VCaP (cell line): ENCODE results near the gene TTLL6.

Experiments used
- H3K27ac ChIP-seq: fragments of 450-650 bp; 2 replicates; pipeline ENCODE4 v1.5.1; 2017
- TF ChIP-seq, protein P1 (sequence below): fragments of 450-650 bp; conservative IDR thresholded peaks from 2 replicates; pipeline ENCODE4 v1.5.1; 2017; ENCODE audit warnings: mild to moderate bottlenecking, moderate library complexity

Gene TTLL6

DNA sequence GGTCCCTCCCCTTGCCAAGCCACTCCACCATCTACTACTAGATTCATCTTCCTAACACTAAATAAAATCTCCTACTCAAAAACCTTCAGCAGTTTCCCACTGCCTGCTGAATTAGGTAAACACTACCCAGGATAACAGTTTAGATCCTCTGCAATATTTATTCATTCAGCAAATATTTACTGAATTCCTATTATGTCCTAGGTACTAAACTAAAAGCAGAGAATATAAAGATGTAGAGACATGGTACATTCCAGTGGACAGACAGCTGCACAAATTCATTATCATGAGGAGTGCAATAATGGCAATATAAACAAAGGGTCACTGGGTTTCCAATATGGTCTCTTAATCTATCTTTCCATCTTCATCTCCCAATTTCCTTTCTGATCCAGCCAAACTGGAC is 57.7 kb downstream of the TTLL6 start:
- peak overlapping the region; percentile 100 for H3K27ac ChIP-seq
- TF ChIP-seq, protein P1, sequence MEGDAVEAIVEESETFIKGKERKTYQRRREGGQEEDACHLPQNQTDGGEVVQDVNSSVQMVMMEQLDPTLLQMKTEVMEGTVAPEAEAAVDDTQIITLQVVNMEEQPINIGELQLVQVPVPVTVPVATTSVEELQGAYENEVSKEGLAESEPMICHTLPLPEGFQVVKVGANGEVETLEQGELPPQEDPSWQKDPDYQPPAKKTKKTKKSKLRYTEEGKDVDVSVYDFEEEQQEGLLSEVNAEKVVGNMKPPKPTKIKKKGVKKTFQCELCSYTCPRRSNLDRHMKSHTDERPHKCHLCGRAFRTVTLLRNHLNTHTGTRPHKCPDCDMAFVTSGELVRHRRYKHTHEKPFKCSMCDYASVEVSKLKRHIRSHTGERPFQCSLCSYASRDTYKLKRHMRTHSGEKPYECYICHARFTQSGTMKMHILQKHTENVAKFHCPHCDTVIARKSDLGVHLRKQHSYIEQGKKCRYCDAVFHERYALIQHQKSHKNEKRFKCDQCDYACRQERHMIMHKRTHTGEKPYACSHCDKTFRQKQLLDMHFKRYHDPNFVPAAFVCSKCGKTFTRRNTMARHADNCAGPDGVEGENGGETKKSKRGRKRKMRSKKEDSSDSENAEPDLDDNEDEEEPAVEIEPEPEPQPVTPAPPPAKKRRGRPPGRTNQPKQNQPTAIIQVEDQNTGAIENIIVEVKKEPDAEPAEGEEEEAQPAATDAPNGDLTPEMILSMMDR = no peak

DNA sequence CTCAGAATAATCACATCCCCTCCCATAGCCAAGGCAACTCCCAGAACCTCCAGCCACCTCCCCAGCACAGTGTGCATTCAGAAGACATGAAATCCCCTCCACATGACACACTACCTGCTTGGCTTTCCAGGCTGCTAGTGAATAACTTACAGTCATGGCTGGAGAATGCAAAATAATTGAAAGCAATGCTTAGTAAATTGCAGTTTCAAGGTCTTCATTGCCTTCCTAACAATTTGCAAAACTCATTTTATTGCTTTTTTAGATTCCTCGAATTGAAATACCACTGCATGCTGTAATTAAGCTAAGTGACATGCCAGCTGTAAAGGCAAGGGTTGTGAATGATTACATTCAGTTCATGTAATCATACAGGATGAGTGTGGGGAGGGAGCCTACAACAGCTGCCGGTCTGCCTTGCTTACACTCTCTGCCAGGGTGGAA is 59.5 kb downstream of the TTLL6 start:
- TF ChIP-seq, protein P1 = no peak
- H3K27ac ChIP-seq = peak overlapping the region; percentile 100

DNA sequence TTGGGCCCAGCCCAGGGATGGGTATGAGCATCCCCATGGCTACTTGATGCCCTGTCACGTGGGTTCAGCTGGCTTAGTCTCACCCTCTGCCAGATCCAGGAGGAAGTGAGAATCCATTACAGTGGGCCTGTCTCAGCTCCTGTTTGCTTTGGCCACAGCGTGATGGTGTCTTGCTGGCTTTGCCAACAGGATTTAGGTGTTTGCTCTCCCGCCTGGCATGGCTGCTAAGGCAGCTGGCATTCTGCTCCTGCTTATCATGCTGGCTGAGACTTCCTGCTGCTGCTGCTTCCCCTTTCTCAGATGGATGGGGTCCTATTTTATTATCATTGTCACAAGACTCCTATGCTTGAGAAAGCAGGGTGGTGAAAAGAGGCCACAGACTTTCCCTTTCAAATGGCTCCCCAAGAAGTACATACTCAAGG is 60.2 kb downstream of the TTLL6 start:
- H3K27ac ChIP-seq = peak overlapping the region; percentile 100
- TF ChIP-seq, protein P1 = no peak

DNA sequence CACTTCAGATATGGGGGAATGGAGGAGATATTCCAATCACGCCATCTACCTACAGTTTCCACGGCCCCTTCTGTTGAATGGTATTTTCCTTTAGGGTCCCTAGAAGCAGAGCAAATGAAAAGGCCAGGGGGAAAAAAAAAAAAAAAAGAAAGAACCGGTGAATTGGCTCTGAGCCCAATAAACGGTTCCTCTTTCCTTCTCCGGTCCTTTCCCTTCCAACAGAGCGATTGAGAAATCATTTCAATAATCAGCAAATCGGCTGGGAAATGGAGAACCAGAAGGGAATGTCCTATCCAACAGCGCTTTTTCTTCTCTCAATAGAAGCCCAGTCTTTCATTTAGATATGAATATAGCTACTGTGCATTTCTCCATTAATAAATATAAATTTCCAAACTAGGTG is 61.7 kb downstream of the TTLL6 start:
- peak overlapping the region; percentile 100 for H3K27ac ChIP-seq
- TF ChIP-seq, protein P1 = no peak

DNA sequence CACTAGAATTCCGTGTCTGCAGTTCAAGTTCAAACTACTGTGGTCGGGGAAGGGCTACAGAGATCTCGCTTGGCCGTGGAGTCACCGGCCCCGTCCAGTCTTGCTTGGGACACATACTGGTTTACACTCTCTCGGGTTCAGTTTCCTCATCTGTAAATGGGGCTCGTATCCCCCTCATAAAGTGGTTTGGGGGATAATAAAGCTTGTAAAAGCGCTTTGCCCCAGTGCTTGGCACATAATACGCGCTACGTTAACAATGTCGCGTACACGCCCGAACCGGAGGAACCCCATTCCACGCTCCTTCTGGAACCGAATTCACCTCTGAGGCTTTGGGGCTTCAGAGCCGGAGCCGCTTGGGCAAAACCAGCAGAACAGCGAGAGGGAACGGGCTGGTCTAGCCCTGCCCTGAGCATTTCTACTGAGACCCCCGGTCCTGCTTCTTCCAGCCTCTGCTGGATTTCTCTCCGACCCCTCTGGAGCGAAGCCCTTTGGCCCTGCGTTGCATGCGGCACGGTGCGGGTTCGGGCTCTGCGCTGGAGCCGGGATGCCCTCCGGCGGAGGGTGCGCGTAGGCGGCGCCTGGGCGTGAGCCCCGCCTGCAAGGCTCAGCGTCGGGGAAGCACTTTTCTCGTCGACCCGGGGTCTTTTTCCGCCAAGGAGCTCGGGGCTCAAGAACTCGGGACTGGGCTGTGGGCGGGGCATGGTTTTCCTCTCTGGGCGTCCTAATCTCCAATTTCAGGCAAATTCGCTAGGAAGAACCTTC is 62.3 kb downstream of the TTLL6 start:
- TF ChIP-seq, protein P1 = no peak
- peak overlapping the region; percentile 100; the same call in 1 of the 2 replicates for H3K27ac ChIP-seq

DNA sequence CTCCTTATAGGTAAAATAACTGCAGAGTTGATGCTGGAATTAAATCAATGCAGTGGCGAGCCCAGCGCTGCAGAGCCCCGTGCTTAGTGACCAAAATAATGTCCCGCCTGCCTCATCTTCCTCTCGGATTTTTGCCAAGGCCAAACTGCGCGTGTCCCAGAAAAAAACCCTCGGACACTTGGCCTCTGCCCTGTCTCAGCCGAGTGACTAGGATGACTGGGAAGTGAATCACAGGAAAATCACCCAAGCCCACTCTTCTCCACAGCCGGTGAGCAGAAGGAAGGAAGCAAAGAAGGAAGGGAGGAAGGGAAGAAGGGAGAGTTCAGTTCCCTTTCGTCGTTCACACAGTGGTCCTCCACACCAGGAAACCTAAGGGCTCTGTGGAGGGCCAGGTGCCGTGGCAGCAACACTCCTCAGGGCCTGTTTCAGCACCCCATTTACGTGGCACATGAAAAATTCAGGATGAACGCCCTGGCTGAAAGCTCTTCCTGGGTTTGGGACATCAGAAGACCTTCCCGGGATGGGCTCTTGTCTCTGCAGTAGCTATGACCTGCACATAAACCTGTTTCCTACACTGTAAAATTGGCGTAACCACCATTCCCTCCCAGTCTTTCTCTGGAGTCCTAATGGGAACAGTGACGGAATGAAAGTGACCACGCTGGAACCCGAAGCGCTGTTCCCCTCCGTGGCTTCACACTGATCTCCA is 63.1 kb downstream of the TTLL6 start:
- TF ChIP-seq, protein P1 = no peak
- H3K27ac ChIP-seq = peak overlapping the region; percentile 100; the same call in 1 of the 2 replicates

DNA sequence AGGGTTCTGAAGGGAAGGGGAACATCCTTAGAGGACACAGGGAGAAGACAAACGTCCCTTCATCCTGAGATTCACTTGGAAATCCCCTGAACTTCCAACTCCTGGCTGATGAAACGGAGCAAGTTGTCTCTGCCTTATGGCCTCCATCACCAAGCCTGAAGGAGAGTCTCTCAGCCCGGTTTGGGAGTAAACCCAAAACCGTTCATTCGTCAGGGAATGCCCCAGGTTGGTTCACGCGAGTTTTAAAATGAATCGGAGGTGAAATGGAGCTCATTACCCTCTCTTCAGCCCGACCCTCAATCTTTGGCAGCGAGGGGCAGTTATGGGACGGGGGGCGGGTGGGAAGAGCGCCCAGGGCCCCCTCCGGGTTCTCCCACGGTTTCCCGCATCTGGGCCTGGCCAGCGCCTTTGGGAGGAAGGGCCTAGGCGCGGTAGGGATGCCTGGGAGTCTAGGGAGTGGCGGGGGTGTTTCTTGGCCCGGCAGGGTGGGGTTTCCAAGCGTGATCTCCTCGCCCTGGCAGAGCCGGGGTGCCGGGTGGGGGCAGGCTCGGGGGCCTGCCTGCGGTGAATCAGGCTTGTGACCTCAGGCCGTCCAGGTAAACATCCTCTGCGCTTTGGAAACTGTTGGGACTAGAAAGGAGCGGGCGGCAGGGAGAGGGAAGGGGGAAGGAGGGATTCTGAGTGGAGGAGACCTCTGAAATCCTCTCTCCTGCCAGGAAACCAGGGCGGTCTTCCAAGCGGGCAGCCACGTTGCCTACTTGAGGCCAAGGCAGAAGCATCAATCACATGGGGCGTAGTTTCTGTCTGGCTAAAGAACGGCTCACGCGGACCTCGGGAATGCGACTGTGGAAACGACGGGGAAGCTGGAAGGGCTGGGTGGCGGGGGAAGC is 64.4 kb downstream of the TTLL6 start:
- TF ChIP-seq, protein P1 = no peak

More for the DNA sequence above, 64.4 kb downstream of the TTLL6 start:
- peak overlapping the region; percentile 100 for H3K27ac ChIP-seq
